ENCODE results near the gene RBFOX1.

RBFOX1 gene

GRCh38 chr16:7334801-7335560 is 2.3 kb downstream of the RBFOX1 start:
- DNase-seq (ENCODE audit: low read depth in 2 of 2) = no peak

GRCh38 chr16:7335991-7336634 is 3.5 kb downstream of the RBFOX1 start:
- no peak for DNase-seq (ENCODE audit: low read depth in 2 of 2)

GRCh38 chr16:7336742-7337141 is 4.1 kb downstream of the RBFOX1 start:
- no peak for DNase-seq (ENCODE audit: low read depth in 2 of 2)

GRCh38 chr16:7338826-7339225 is 6.2 kb downstream of the RBFOX1 start:
- DNase-seq (ENCODE audit: low read depth in 2 of 2) = no peak

DNA sequence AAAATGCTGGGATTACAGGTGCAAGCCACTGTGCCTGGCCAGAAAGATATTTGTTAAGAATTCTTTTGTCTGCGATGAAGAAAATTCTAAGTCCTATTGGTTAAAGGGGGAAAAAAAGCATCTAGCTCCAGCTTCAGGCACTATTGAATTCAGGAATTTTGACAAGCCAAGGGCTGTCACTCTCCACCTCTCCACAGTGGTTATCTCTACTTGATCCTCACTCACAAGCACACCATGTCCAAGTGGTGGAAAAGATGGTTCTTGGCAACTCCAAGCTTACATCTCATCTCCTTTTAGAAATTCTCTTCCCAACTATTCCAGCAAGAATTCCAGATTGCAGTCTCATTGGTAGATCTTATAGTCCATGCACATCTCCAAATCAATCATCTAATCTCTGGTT is 7.1 kb downstream of the RBFOX1 start:
- DNase-seq (ENCODE audit: low read depth in 2 of 2) = no peak

DNA sequence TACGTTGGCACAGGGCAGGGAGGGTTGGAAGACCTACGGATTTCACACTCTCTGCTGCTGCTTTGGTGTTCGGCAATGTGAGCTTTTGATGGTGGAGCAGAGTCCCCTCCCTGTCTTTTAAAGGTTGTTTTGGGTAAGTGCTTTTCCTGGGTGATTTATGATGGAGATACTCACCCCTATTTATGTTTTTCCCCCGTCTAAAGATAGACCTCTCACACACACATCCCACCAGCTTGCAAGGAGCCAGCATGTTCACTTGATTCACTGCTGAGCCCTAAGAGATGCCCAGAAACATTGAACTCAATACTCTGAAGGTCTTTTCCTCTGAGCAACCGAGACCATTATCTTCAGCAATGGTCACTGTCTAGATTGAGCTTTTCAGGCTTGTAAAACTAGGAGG is 8.3 kb downstream of the RBFOX1 start:
- DNase-seq (ENCODE audit: low read depth in 2 of 2) = no peak

- DNase-seq (ENCODE audit: low read depth in 2 of 2) = no peak
Observed at GRCh38 chr16:7342598-7342997, 10.0 kb downstream of the RBFOX1 start.

DNA sequence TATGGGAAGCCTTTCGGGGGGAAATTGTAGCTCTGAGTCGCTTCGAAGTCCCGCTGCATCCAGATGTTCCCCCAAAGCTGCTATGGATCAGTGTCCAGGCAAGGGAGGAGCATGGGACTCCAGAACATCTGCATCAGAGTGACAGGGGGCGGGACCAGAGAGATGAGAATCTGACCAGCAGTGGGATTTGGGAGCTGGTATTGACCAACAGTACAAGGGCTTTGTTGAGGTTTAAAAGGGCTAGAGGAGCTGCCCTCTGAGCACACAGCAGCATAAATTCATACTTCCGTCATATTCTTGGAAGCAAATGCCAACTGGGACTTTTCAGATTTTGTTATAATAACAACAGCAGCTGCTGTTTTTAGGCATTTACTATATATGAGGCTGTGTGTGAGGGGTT is 10.6 kb downstream of the RBFOX1 start:
- DNase-seq (ENCODE audit: low read depth in 2 of 2) = no peak

GRCh38 chr16:7344830-7345780 is 12.5 kb downstream of the RBFOX1 start:
- no peak for DNase-seq (ENCODE audit: low read depth in 2 of 2)

- DNase-seq (ENCODE audit: low read depth in 2 of 2) = no peak
Observed at GRCh38 chr16:7350806-7351205, 18.2 kb downstream of the RBFOX1 start.

DNA sequence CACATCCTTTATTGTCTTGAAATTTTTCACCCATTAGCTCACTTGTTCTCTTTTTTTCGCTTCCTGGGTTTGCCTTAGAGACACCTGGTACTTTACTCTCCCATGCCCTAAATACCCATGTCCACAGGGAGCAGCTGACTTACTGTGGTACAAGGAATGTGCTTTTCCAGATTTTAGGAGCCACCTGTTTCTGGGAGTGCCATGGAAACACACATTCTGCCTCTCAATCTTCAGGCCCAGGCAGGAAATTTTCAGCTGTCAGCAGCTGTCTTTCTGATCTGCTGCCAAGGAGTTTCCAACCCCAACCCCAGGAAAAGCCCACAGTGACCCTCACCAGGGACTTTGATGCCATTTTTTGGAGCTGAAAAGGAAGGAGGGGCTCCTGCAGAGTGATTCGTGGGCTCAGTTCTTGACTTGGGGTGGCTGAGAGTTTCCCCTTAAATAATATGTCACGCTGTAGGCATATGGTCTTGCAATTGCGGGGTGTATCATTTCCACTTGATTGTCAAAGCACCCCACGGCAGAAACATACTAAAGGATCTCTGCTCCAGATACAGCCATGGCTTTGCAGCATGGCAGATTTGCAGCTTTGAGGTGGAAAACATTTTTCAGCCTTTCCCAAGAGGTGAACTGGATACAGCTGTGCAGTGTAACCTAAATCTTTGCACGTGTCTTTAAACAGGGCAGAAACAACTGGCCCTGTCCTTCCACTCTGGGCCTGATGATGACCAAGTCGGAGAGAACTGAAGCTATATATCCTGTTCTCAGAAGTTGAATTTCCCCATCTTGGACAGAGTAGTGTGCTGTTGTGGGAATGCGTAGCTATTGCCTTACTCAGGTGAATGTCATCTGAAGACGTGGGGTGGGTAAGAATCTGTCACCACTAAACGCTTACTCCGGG is 19.2 kb downstream of the RBFOX1 start:
- DNase-seq (ENCODE audit: low read depth in 2 of 2) = no peak

- DNase-seq (ENCODE audit: low read depth in 2 of 2) = no peak
Observed at GRCh38 chr16:7355758-7356157, 23.1 kb downstream of the RBFOX1 start.

DNA sequence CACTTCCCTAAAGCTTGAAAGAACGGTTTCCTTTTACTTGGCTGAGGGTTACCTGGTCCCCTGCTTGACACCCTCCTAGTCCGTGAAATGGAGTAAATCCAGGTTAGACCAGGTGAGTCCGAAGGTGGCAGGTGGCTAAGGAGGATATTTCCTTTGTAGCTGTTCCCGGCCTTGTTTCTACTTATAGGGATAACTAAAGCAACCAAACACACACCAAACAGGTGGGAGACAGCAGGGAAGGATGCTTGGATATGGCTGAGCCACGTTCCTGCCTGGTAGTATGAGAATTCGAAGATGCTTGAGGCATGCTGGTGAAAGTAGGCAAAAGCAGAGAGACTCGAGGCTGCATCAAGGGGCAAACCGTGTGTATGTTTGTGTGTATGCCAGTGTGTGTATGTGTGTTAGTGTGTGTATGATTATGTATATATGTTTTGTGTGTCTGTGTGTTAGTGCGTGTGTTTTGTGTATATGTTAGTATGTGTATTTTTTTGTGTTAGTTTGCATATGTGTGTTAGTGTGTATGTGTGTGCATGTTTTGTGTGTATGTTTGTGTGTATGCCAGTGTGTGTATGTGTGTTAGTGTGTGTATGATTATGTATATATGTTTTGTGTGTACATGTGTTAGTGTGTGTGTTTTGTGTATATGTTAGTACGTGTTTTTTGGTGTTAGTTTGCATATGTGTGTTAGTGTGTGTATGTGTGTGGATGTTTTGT is 28.9 kb downstream of the RBFOX1 start:
- DNase-seq (ENCODE audit: low read depth in 2 of 2) = no peak

GRCh38 chr16:7362231-7362630 is 29.6 kb downstream of the RBFOX1 start:
- DNase-seq (ENCODE audit: low read depth in 2 of 2) = no peak

- DNase-seq (ENCODE audit: low read depth in 2 of 2) = no peak
Observed at GRCh38 chr16:7363422-7364417, 31.1 kb downstream of the RBFOX1 start.

DNA sequence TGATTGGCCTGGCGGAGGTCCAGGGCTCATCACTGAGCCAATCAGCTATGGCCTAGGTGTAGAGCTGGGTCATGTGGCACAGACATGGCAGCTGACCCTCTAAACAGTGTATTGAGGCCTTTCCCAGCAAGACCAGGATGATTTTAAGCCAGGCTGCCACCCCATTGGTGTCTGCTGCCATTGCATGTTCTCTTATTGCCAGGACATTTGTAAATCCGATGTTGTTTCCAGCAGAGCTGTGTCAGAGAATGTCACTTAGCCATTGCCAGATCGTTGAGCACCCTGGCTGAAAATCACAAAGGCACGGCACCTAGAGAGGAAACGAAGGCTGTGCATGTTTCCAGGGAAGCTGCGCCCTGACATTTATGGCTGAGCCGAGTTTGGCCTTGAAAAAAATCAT is 33.4 kb downstream of the RBFOX1 start:
- no peak for DNase-seq (ENCODE audit: low read depth in 2 of 2)

GRCh38 chr16:7366993-7367880 is 34.6 kb downstream of the RBFOX1 start:
- DNase-seq (ENCODE audit: low read depth in 2 of 2) = no peak

DNA sequence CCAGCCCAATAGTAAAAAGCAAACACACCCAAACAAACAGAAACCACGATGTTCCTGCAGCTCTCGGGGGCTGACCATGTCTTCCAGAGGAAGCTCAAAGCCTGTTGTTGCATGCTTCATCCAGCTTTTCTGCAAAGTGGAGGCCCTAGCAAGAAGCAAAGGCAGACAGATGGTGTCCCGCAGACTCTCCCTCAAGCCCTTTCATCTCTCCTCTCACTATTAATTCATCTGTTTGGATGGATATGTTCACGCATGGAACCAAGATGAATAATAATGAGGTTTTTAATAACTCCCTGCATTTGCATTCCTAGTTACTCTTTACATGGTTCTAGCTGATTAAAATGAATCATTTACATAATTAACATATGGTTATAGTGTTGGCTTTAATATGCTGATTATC is 36.6 kb downstream of the RBFOX1 start:
- DNase-seq (ENCODE audit: low read depth in 2 of 2) = no peak

Measured in stimulated activated CD8-positive, alpha-beta memory T cell treated with anti-CD3 and anti-CD28 coated beads, Interleukin-2, amount 100 ng/mL, for 48 hours (primary cell).